ENCODE measurements around the gene DEPP1.

DNA sequence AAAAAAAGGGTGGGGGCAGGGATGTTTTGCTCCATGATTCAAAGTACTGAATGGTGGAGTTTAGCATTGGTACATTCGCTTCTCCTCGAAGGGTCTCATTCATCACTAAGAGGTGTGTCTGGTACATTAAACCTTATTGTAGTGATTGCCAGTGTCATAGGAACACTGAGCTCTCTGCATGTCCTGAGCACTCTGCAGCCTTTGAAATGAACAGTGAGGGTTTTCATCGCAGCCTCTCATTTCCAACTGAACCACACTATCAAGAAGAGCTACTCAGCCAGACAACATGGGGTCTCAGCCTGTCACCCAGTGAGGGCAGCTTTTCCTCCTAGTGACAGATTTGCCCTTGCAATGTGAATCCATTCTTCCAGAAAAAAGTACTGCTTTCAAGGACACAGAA is 7.6 kb upstream of the DEPP1 start:
- TF ChIP-seq, protein P1, sequence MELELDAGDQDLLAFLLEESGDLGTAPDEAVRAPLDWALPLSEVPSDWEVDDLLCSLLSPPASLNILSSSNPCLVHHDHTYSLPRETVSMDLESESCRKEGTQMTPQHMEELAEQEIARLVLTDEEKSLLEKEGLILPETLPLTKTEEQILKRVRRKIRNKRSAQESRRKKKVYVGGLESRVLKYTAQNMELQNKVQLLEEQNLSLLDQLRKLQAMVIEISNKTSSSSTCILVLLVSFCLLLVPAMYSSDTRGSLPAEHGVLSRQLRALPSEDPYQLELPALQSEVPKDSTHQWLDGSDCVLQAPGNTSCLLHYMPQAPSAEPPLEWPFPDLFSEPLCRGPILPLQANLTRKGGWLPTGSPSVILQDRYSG (CRISPR knock-in tag; IDR thresholded peaks at IDR 0.05), result no peak
- TF ChIP-seq, protein P2, sequence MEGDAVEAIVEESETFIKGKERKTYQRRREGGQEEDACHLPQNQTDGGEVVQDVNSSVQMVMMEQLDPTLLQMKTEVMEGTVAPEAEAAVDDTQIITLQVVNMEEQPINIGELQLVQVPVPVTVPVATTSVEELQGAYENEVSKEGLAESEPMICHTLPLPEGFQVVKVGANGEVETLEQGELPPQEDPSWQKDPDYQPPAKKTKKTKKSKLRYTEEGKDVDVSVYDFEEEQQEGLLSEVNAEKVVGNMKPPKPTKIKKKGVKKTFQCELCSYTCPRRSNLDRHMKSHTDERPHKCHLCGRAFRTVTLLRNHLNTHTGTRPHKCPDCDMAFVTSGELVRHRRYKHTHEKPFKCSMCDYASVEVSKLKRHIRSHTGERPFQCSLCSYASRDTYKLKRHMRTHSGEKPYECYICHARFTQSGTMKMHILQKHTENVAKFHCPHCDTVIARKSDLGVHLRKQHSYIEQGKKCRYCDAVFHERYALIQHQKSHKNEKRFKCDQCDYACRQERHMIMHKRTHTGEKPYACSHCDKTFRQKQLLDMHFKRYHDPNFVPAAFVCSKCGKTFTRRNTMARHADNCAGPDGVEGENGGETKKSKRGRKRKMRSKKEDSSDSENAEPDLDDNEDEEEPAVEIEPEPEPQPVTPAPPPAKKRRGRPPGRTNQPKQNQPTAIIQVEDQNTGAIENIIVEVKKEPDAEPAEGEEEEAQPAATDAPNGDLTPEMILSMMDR (CRISPR knock-in tag; IDR thresholded peaks at IDR 0.05), result no peak
- TF ChIP-seq, protein P3, sequence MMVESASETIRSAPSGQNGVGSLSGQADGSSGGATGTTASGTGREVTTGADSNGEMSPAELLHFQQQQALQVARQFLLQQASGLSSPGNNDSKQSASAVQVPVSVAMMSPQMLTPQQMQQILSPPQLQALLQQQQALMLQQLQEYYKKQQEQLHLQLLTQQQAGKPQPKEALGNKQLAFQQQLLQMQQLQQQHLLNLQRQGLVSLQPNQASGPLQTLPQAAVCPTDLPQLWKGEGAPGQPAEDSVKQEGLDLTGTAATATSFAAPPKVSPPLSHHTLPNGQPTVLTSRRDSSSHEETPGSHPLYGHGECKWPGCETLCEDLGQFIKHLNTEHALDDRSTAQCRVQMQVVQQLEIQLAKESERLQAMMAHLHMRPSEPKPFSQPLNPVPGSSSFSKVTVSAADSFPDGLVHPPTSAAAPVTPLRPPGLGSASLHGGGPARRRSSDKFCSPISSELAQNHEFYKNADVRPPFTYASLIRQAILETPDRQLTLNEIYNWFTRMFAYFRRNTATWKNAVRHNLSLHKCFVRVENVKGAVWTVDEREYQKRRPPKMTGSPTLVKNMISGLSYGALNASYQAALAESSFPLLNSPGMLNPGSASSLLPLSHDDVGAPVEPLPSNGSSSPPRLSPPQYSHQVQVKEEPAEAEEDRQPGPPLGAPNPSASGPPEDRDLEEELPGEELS (CRISPR knock-in tag; IDR thresholded peaks at IDR 0.05), result no peak
- no peak for TF ChIP-seq EP300 (IDR thresholded peaks at IDR 0.05; ENCODE audit: low read depth in 2 of 2, low read length in 2 of 2)
- TF ChIP-seq EP300 (CRISPR knock-in tag; IDR thresholded peaks at IDR 0.05; ENCODE audit: borderline replicate concordance), result no peak
- no peak for TF ChIP-seq POLR2AphosphoS5 (IDR thresholded peaks at IDR 0.05; ENCODE audit: low read depth, low read length)
- no peak for TF ChIP-seq SIX1 (CRISPR knock-in tag; IDR thresholded peaks at IDR 0.05; ENCODE audit: borderline replicate concordance)
